Thymus (tissue), 11 donors: ENCODE measurements around the gene MOB1B. TPM values are rescaled to one million over a fixed set of nuclear protein-coding genes. Genes with fewer than 3 reads are reported as not detected.
A peak's percentile ranks its signal among the peaks of the same experiment; 100 is the strongest.

ENCODE experiments used
- DNase-seq, 9 donors: peaks; one replicate each; pipeline ENCODE4 v3.0.0-alpha.2; 2013; ENCODE audit warnings: low spot score in 9 of 9, low read depth in 6 of 9, missing footprints in 1 of 9
- H3K27ac ChIP-seq, 2 donors: one replicate each; pipeline ENCODE4 v1.5.1; 2013; ENCODE audit warnings: control low read depth in 1 of 2, low read depth in 1 of 2, low read length in 1 of 2, mild to moderate bottlenecking in 1 of 2, moderate library complexity in 1 of 2
- H3K27me3 ChIP-seq, 2 donors: one replicate each; pipeline ENCODE4 v1.5.1; 2013; ENCODE audit warnings: low read length in 1 of 2; ENCODE audit not compliant: control insufficient read depth in 2 of 2, insufficient read depth in 1 of 2
- H3K36me3 ChIP-seq, 2 donors: one replicate each; pipeline ENCODE4 v1.5.1; 2013; ENCODE audit warnings: low read length in 1 of 2, mild to moderate bottlenecking in 1 of 2, moderate library complexity in 1 of 2; ENCODE audit not compliant: control insufficient read depth in 2 of 2, insufficient read depth in 2 of 2
- H3K4me1 ChIP-seq, 2 donors: one replicate each; pipeline ENCODE4 v1.5.1; 2013; ENCODE audit warnings: low read length in 2 of 2; ENCODE audit not compliant: control insufficient read depth in 2 of 2, insufficient read depth in 2 of 2
- H3K4me3 ChIP-seq, 2 donors: one replicate each; pipeline ENCODE4 v1.5.1; 2013; ENCODE audit warnings: low read length in 2 of 2, control low read depth in 1 of 2, mild to moderate bottlenecking in 1 of 2
- H3K9me3 ChIP-seq, 2 donors: one replicate each; pipeline ENCODE4 v1.5.1; 2013; ENCODE audit warnings: low read length in 1 of 2, mild to moderate bottlenecking in 1 of 2; ENCODE audit not compliant: control insufficient read depth in 2 of 2, insufficient read depth in 1 of 2
- WGBS: extraction: QIAGEN DNeasy Blood & Tissue Kit; methylation state at CpG from one replicate; pipeline ENCODE4 v1.1.7; 2013; 5-methylcytosine and 5-hydroxymethylcytosine counted together
- polyA plus RNA-seq: library from polyadenylated mRNA; stranded (reverse); fragments of 200-250 nt; gene quantifications from one replicate; pipeline ENCODE4 v1.2.3, GENCODE V29; 2013
- total RNA-seq: library from RNA; stranded (reverse); fragments of 120-200 nt; gene quantifications from one replicate; pipeline ENCODE4 v1.2.4, GENCODE V29; 2013
- donor health status: healthy.

The MOB1B gene
- total and polyA plus RNA-seq, 2 donors, result 14.4 to 15.1 TPM

GRCh38 chr4:70958681-70959080 lies 56.5 kb downstream of the MOB1B start:
- 97% methylated on average over 3 of the region's 3 CpGs for WGBS
- no peaks in the 10 kb centered on the region for H3K9me3 ChIP-seq
- H3K4me1 ChIP-seq, result peaks cover 3 to 13% of the 10 kb centered on the region in 2 donors
- H3K27ac ChIP-seq, result no peak overlapping the region
- no peak overlapping the region for H3K4me3 ChIP-seq
- H3K36me3 ChIP-seq, result peaks cover 21 to 42% of the 10 kb centered on the region in 2 donors
- no peak for DNase-seq
- no peaks in the 10 kb centered on the region for H3K27me3 ChIP-seq

DNA sequence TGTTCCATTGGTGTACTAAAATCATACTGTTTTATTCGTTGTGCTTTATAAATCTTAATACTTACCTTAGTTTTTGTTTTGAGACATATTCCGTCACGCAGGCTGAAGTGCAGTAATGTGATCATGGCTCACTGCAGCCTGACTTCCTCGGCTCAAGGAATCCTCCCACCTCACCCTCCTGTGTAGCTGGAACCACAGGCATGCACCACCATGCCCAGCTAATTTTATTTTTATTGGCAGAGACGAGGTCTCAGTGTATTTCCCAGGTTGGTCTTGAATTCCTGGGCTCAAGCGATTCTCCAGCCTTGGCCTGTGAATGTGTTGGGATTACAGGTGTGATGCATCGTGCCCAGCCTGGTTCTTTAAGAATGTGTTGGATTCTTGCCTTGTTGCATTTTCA lies 66.9 kb downstream of the MOB1B start:
- Histone ChIP-seq H3K27me3 (no peaks in the 10 kb centered on the region), H3K9me3 (no peaks in the 10 kb centered on the region), H3K4me1 (peaks cover 20 to 41% of the 10 kb centered on the region in 2 donors), H3K36me3 (peaks cover 0 to 26% of the 10 kb centered on the region in 2 donors), H3K4me3 (no peak overlapping the region), H3K27ac (peak overlapping the region; percentile 38 to 89)
- WGBS, result 61% methylated on average over 7 of the region's 7 CpGs
- DNase-seq, result peak in 1 of 9 donors; percentile 37

DNA sequence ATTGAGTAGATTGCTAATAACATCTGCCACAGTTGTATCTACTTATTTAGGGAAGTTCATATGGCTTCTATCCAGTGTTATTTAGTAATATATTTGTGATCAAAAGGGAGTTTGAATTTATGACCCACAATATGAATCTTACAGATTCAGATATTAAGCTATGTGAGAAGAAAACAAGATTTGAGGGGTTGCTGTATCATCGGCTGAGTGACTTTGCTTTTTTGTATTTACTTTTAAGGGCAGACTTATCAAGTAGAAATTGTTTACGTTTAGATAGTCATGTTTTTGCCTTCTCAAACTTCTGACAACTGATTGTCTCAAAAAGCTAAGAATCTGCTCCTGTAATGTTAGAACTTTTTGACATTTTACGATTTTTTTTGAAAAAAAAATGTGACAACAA lies 74.1 kb downstream of the MOB1B start:
- Histone ChIP-seq H3K27me3 (no peaks in the 10 kb centered on the region), H3K27ac (no peak overlapping the region), H3K36me3 (peaks cover 6 to 63% of the 10 kb centered on the region in 2 donors), H3K4me1 (peaks cover 3 to 27% of the 10 kb centered on the region in 2 donors), H3K9me3 (no peaks in the 10 kb centered on the region), H3K4me3 (no peak overlapping the region)
- WGBS, result 96% methylated on average over 3 of the region's 3 CpGs
- DNase-seq, result no peak

- Histone ChIP-seq H3K36me3 (peaks cover 6 to 66% of the 10 kb centered on the region in 2 donors), H3K27ac (no peak overlapping the region), H3K4me3 (no peak overlapping the region), H3K4me1 (peaks cover 0 to 3% of the 10 kb centered on the region in 2 donors), H3K9me3 (no peaks in the 10 kb centered on the region), H3K27me3 (no peaks in the 10 kb centered on the region)
- 85% methylated on average over 1 of the region's 1 CpG for WGBS
- DNase-seq, result no peak
These were observed 77.4 kb downstream of the MOB1B start for GRCh38 chr4:70979445-70980008.

- H3K4me3 ChIP-seq, result no peak overlapping the region
- peaks cover 6 to 62% of the 10 kb centered on the region in 2 donors for H3K36me3 ChIP-seq
- no peaks in the 10 kb centered on the region for H3K27me3 ChIP-seq
- H3K9me3 ChIP-seq, result no peaks in the 10 kb centered on the region
- DNase-seq, result no peak
- peaks cover 0 to 3% of the 10 kb centered on the region in 2 donors for H3K4me1 ChIP-seq
- no peak overlapping the region for H3K27ac ChIP-seq
These were observed 78.0 kb downstream of the MOB1B start for GRCh38 chr4:70980196-70980595.

DNA sequence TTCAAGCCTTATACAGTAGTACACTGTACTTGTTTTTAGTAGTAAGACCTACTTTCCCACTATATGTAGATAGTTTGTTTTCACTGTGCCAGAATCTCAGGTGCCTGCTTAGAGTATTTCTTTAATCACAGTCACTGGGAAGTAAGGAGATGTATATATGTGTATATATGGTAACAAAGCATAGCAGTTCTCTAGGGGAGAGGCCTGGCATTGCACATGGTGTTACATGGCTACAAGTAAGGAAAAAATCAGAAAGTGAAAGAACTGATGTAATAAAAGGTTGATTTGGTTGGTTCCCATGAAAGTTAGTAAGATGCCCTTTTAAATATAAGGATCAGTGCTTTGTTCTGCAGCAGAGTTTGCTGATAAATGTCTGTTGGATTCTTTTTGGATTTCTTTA lies 81.9 kb downstream of the MOB1B start:
- DNase-seq, result no peak
- Histone ChIP-seq H3K36me3 (peaks cover 6 to 36% of the 10 kb centered on the region in 2 donors), H3K27ac (no peak overlapping the region), H3K9me3 (no peaks in the 10 kb centered on the region), H3K4me1 (peaks cover 0 to 3% of the 10 kb centered on the region in 2 donors), H3K4me3 (no peak overlapping the region), H3K27me3 (no peaks in the 10 kb centered on the region)

DNA sequence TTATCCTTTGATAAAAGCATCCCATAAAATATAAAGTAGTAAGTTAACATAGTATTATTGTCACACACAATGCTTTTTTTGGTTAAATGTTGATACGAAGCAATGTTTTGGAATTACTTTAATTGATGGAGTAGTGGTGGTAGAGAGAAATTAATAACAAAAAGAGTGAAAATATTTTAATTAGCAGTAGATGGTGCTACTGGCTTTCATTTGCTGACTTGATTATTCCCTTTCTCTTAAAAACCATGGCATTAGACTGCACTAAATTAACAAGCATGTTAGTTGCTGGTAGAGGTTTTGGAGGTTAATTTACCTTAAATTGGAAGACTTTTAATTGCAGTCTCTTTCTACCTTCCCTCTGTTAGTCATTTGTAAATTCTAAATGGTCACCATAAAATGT lies 82.4 kb downstream of the MOB1B start:
- peaks cover 0 to 3% of the 10 kb centered on the region in 2 donors for H3K4me1 ChIP-seq
- H3K27ac ChIP-seq, result no peak overlapping the region
- 97% methylated on average over 1 of the region's 1 CpG for whole genome bisulfite sequencing
- peaks cover 6 to 32% of the 10 kb centered on the region in 2 donors for H3K36me3 ChIP-seq
- H3K9me3 ChIP-seq, result no peaks in the 10 kb centered on the region
- H3K4me3 ChIP-seq, result no peak overlapping the region
- no peak for DNase-seq
- H3K27me3 ChIP-seq, result no peaks in the 10 kb centered on the region

GRCh38 chr4:70991596-70991995 lies 89.4 kb downstream of the MOB1B start:
- no peak overlapping the region for H3K27ac ChIP-seq
- no peaks in the 10 kb centered on the region for H3K36me3 ChIP-seq
- peaks cover 9 to 17% of the 10 kb centered on the region in 2 donors for H3K4me1 ChIP-seq
- no peaks in the 10 kb centered on the region for H3K27me3 ChIP-seq
- H3K9me3 ChIP-seq, result peaks cover 0 to 2% of the 10 kb centered on the region in 2 donors
- H3K4me3 ChIP-seq, result no peak overlapping the region
- WGBS, result 92% methylated on average over 2 of the region's 2 CpGs
- no peak for DNase-seq

GRCh38 chr4:70992391-70992881 lies 90.3 kb downstream of the MOB1B start:
- Histone ChIP-seq H3K27me3 (no peaks in the 10 kb centered on the region), H3K27ac (peak overlapping the region; percentile 93 to 96), H3K9me3 (peaks cover 0 to 2% of the 10 kb centered on the region in 2 donors), H3K4me1 (peaks cover 9 to 17% of the 10 kb centered on the region in 2 donors), H3K4me3 (peak overlapping the region; percentile 96 to 97), H3K36me3 (no peaks in the 10 kb centered on the region)
- WGBS, result 83% methylated on average over 5 of the region's 5 CpGs
- DNase-seq, result peak in 1 of 9 donors; percentile 63
